ENCODE measurements around the gene ANKMY1. TPM values are rescaled to one million over a fixed set of nuclear protein-coding genes. Genes with fewer than 3 reads are reported as not detected.

ANKMY1 gene
- total and polyA plus RNA-seq, 2 of the 13 experiments (the other 11 are each of a cell fraction or from before 2014, with no cell fraction given): 11.7 to 18.8 TPM

GRCh38 chr2:240586198-240586918 lies 28.6 kb upstream of the ANKMY1 start, which contains the start of gene CAPN10 (continued):
- TF ChIP-seq, protein P1, sequence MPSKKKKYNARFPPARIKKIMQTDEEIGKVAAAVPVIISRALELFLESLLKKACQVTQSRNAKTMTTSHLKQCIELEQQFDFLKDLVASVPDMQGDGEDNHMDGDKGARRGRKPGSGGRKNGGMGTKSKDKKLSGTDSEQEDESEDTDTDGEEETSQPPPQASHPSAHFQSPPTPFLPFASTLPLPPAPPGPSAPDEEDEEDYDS (CRISPR knock-in tag; IDR thresholded peaks at IDR 0.05): peak; percentile 62; the same call in 1 of the 2 replicates
- TF ChIP-seq SIN3B (IDR thresholded peaks at IDR 0.05; ENCODE audit: low read length) (no peak), KLF16 (CRISPR knock-in tag; IDR thresholded peaks at IDR 0.05) (peak; percentile 20 to 92; a peak in 3 of 4 replicates), NFE2L2 (IDR thresholded peaks at IDR 0.05; ENCODE audit: low read length) (no peak), ELF3 (CRISPR knock-in tag; IDR thresholded peaks at IDR 0.05) (peak; percentile 78), ZBTB14 (CRISPR knock-in tag; IDR thresholded peaks at IDR 0.05) (peak; percentile 53; the same call in 1 of the 2 replicates), PHB2 (IDR thresholded peaks at IDR 0.05; ENCODE audit: partially characterized antibody) (no peak), TEAD3 (CRISPR knock-in tag; optimal IDR thresholded peaks at IDR 0.05; ENCODE audit: borderline replicate concordance) (peak; percentile 73), ZFYVE20 (CRISPR knock-in tag; IDR thresholded peaks at IDR 0.05; ENCODE audit: borderline replicate concordance, low read depth) (0 out of 2 replicates have a peak, but pooled peaks have one; percentile 16), ZBTB38 (CRISPR knock-in tag; IDR thresholded peaks at IDR 0.05) (no peak; the same call in 1 of the 2 replicates), ZNF552 (CRISPR knock-in tag; IDR thresholded peaks at IDR 0.05; ENCODE audit: borderline replicate concordance) (peak; percentile 64; the same call in 1 of the 2 replicates), SMAD3 (CRISPR knock-in tag; IDR thresholded peaks at IDR 0.05) (no peak), MLXIP (CRISPR knock-in tag; IDR thresholded peaks at IDR 0.05; ENCODE audit: borderline replicate concordance) (no peak), HDAC6 (IDR thresholded peaks at IDR 0.05; ENCODE audit: low read depth, low read length) (no peak), ZNF143 (CRISPR knock-in tag; IDR thresholded peaks at IDR 0.05) (peak; percentile 100)
- TF ChIP-seq, protein P2, sequence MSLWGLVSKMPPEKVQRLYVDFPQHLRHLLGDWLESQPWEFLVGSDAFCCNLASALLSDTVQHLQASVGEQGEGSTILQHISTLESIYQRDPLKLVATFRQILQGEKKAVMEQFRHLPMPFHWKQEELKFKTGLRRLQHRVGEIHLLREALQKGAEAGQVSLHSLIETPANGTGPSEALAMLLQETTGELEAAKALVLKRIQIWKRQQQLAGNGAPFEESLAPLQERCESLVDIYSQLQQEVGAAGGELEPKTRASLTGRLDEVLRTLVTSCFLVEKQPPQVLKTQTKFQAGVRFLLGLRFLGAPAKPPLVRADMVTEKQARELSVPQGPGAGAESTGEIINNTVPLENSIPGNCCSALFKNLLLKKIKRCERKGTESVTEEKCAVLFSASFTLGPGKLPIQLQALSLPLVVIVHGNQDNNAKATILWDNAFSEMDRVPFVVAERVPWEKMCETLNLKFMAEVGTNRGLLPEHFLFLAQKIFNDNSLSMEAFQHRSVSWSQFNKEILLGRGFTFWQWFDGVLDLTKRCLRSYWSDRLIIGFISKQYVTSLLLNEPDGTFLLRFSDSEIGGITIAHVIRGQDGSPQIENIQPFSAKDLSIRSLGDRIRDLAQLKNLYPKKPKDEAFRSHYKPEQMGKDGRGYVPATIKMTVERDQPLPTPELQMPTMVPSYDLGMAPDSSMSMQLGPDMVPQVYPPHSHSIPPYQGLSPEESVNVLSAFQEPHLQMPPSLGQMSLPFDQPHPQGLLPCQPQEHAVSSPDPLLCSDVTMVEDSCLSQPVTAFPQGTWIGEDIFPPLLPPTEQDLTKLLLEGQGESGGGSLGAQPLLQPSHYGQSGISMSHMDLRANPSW (CRISPR knock-in tag; IDR thresholded peaks at IDR 0.05; ENCODE audit: borderline replicate concordance): 0 out of 2 replicates have a peak, but pooled peaks have one; percentile 14
- TF ChIP-seq, protein P3, sequence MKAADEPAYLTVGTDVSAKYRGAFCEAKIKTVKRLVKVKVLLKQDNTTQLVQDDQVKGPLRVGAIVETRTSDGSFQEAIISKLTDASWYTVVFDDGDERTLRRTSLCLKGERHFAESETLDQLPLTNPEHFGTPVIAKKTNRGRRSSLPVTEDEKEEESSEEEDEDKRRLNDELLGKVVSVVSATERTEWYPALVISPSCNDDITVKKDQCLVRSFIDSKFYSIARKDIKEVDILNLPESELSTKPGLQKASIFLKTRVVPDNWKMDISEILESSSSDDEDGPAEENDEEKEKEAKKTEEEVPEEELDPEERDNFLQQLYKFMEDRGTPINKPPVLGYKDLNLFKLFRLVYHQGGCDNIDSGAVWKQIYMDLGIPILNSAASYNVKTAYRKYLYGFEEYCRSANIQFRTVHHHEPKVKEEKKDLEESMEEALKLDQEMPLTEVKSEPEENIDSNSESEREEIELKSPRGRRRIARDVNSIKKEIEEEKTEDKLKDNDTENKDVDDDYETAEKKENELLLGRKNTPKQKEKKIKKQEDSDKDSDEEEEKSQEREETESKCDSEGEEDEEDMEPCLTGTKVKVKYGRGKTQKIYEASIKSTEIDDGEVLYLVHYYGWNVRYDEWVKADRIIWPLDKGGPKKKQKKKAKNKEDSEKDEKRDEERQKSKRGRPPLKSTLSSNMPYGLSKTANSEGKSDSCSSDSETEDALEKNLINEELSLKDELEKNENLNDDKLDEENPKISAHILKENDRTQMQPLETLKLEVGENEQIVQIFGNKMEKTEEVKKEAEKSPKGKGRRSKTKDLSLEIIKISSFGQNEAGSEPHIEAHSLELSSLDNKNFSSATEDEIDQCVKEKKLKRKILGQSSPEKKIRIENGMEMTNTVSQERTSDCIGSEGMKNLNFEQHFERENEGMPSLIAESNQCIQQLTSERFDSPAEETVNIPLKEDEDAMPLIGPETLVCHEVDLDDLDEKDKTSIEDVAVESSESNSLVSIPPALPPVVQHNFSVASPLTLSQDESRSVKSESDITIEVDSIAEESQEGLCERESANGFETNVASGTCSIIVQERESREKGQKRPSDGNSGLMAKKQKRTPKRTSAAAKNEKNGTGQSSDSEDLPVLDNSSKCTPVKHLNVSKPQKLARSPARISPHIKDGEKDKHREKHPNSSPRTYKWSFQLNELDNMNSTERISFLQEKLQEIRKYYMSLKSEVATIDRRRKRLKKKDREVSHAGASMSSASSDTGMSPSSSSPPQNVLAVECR (CRISPR knock-in tag; IDR thresholded peaks at IDR 0.05; ENCODE audit: borderline replicate concordance): peak; percentile 92

All from HepG2 (cell line).